Small intestine (tissue), 7 donors: Measurements from ENCODE around the gene B4GALT1. TPM values are rescaled to one million over a fixed set of nuclear protein-coding genes. Genes with fewer than 3 reads are reported as not detected.
A peak's percentile ranks its signal among the peaks of the same experiment; 100 is the strongest.

Experiments
- DNase-seq, 2 donors: peaks; one replicate each; pipeline versions ENCODE4 v3.0.0 to v3.0.0-alpha.2; 2013
- FAIRE-seq: peaks from 2 replicates; lab custom pipeline; 2012; peaks lifted over from hg19 to GRCh38; lab: Jason Lieb, UNC
- H3K27ac ChIP-seq, 3 donors: one replicate each; pipeline ENCODE4 v1.5.1; 2013; ENCODE audit warnings: low read length in 2 of 3, mild to moderate bottlenecking in 2 of 3, control low read depth in 1 of 3, inconsistent platforms in 1 of 3, low read depth in 1 of 3, moderate library complexity in 1 of 3
- H3K27me3 ChIP-seq, 3 donors: one replicate each; pipeline ENCODE4 v1.6.1; 2013; ENCODE audit warnings: low read length in 3 of 3, inconsistent platforms in 1 of 3; ENCODE audit not compliant: control insufficient read depth in 3 of 3, insufficient read depth in 3 of 3
- H3K36me3 ChIP-seq, 3 donors: one replicate each; pipeline ENCODE4 v1.6.1; 2013; ENCODE audit warnings: low read length in 3 of 3, inconsistent platforms in 1 of 3, low read depth in 1 of 3, mild to moderate bottlenecking in 1 of 3, moderate library complexity in 1 of 3; ENCODE audit not compliant: control insufficient read depth in 3 of 3, insufficient read depth in 2 of 3
- H3K4me1 ChIP-seq, 3 donors: one replicate each; pipeline ENCODE4 v1.6.1; 2013; ENCODE audit warnings: low read length in 2 of 3, inconsistent platforms in 1 of 3, low read depth in 1 of 3, mild to moderate bottlenecking in 1 of 3, moderate library complexity in 1 of 3; ENCODE audit not compliant: control insufficient read depth in 3 of 3, insufficient read depth in 2 of 3
- H3K4me3 ChIP-seq, 3 donors: one replicate each; pipeline ENCODE4 v1.5.1; 2013; ENCODE audit warnings: low read length in 3 of 3, control low read depth in 1 of 3, inconsistent platforms in 1 of 3, low read depth in 1 of 3, mild to moderate bottlenecking in 1 of 3, moderate library complexity in 1 of 3
- H3K9me3 ChIP-seq, 2 donors: one replicate each; pipeline ENCODE4 v1.6.1; 2013; ENCODE audit warnings: low read depth in 1 of 2, low read length in 1 of 2; ENCODE audit not compliant: control insufficient read depth in 2 of 2, insufficient read depth in 1 of 2
- WGBS, 3 donors: extraction: QIAGEN DNeasy Blood & Tissue Kit; methylation state at CpG; one replicate each; pipeline ENCODE4 v1.1.7; 2013; 5-methylcytosine and 5-hydroxymethylcytosine counted together
- polyA plus RNA-seq, 4 donors: library from polyadenylated mRNA; stranded (reverse) in 3 of 4; unstranded in 1 of 4; fragments of 200-250 nt in 3 of 4; fragments of 120-200 nt in 1 of 4; gene quantifications; one replicate each; pipeline versions ENCODE4 v1.2.1 to v1.2.3, GENCODE V29; 2013
- donor health status: healthy with polysubstance abuse.
- donor health status: control.
- donor health status: control.
- donor health status: Bipolar disorder and iron deficiency.
- donor health status: healthy.

Gene B4GALT1
- polyA plus RNA-seq, 4 donors = 11.9 to 114 (median 32.2) TPM

- no peak overlapping the region for H3K27ac ChIP-seq
- no peaks in the 10 kb centered on the region for H3K27me3 ChIP-seq
- H3K36me3 ChIP-seq = peaks cover 0 to 67% (median 3%) of the 10 kb centered on the region in 3 donors
- peaks cover 6 to 65% (median 16%) of the 10 kb centered on the region in 3 donors for H3K4me1 ChIP-seq
- DNase-seq (no peak), FAIRE-seq (no peak)
- H3K9me3 ChIP-seq = no peaks in the 10 kb centered on the region
- H3K4me3 ChIP-seq = no peak overlapping the region
- WGBS, 3 donors = 75 to 89% (median 79%) methylated on average over 10 of the region's 10 CpGs
Observed at GRCh38 chr9:33136721-33137670, 30.1 kb downstream of the B4GALT1 start.

DNA sequence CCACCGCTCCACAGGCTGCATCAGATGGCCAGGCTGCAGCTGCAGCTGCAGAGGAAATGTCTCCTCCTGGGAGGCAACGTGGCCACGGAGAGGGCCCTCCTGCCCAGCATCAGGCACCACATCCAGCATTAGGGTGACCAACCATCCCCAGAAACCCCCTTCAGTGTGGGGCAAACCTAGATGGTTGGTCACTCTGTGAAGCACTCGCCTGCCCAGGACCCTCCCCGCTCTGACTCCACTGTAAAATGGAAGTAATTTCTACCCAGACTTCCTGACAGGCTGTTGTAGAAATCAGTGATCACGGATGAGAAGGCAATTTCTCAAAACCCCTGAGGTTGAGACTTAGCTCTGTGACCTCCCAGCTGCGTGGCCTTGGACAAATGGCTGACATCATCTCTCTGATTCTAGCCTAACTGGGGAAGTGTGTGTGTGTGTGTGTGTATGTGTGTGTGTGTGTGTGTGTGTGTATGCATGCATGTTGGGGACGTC, 31.6 kb downstream of the B4GALT1 start:
- Histone ChIP-seq H3K27me3 (no peaks in the 10 kb centered on the region), H3K9me3 (no peaks in the 10 kb centered on the region), H3K4me1 (peaks cover 6 to 74% (median 19%) of the 10 kb centered on the region in 3 donors), H3K36me3 (peaks cover 0 to 62% (median 3%) of the 10 kb centered on the region in 3 donors), H3K27ac (peak overlapping the region in 1 of 3 donors; percentile 57), H3K4me3 (no peak overlapping the region)
- FAIRE-seq (no peak), DNase-seq (no peak)
- 63 to 77% (median 73%) methylated on average over 8 of the region's 8 CpGs for WGBS, 3 donors

DNA sequence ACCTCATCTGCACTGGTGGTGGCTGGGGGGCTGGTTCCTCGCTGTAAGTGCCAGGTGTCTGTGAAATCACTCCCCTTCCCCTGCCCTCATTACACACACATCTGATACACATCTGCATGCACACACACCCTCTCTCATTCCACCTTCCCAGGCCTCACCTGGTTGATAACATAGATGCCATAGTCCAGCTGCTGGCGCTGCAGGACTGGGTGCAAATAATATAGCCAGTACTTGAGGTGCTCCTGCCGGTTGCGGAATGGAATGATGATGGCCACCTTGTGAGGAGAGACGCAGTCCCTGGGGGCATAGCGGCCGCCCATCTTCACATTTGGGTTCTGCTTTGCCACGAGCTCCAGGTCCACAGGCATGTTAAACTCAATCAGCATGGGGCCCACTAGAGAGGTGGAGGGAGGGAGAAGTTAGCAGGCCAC, 32.1 kb downstream of the B4GALT1 start:
- no peaks in the 10 kb centered on the region for H3K27me3 ChIP-seq
- DNase-seq (peak; percentile 69 to 79), FAIRE-seq (no peak)
- 61 to 75% (median 73%) methylated on average over 8 of the region's 8 CpGs for WGBS, 3 donors
- H3K9me3 ChIP-seq = no peaks in the 10 kb centered on the region
- peaks cover 0 to 61% (median 3%) of the 10 kb centered on the region in 3 donors for H3K36me3 ChIP-seq
- H3K4me1 ChIP-seq = peaks cover 6 to 76% (median 18%) of the 10 kb centered on the region in 3 donors
- H3K4me3 ChIP-seq = no peak overlapping the region
- peak overlapping the region in 2 of 3 donors; percentile 21 to 57 for H3K27ac ChIP-seq

- 88 to 93% (median 90%) methylated on average over 7 of the region's 7 CpGs for WGBS, 3 donors
Observed at GRCh38 chr9:33133186-33133585, 34.0 kb downstream of the B4GALT1 start.

DNA sequence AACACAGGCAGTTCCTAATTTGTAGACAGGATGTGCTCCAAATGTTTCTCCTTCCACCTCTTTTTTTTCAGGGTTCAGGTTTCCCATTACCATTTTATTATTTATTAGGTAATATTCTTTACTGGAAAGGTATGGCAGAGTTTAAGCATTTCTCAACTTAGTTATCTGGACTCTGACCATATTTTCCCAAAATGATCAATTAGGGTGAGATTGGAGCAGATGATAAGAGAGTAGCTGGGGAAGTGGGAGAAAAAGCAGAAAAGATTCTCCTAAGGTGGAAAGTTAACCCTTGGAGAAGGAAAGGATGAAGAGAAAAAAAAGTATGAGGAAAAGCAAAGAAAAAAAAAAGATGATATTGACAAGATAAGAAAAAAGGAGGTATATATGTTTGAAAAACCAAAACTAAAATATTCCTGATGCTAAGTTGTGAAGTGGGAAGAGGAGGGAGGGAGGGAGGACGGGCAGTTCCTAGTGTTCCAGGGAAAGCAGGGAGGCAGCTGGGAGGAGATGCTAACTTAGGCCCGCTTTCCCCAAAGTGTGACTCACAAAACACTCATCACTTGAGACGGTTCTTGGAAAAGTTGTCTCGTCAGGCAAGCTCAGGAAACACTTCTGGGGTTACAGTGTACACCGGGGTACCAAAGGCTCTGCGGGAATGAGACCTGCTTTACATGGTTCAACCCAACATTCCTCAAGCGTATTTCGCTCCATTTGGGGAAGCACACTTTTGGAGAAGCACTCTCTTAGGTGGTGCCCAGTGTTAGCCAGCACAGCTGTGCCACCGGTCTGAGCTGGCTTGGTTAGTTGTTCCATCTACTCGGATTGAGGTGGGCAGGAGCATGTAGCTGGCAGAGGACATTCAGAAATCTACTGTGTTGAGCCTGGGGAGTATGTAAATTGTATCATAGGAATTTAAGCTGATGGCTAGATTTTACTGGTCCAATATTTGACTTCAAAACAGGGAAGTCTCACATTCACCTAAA, 35.1 kb downstream of the B4GALT1 start:
- H3K36me3 ChIP-seq = peaks cover 3 to 63% (median 8%) of the 10 kb centered on the region in 3 donors
- peaks cover 5 to 82% (median 14%) of the 10 kb centered on the region in 3 donors for H3K4me1 ChIP-seq
- H3K27me3 ChIP-seq = no peaks in the 10 kb centered on the region
- DNase-seq (no peak), FAIRE-seq (no peak)
- no peak overlapping the region for H3K4me3 ChIP-seq
- no peaks in the 10 kb centered on the region for H3K9me3 ChIP-seq
- H3K27ac ChIP-seq = peak overlapping the region in 2 of 3 donors; percentile 22 to 92
- 70 to 77% (median 74%) methylated on average over 10 of the region's 10 CpGs for WGBS, 3 donors

More at GRCh38 chr9:33133186-33133585, 34.0 kb downstream of the B4GALT1 start:
- Histone ChIP-seq H3K27ac (no peak overlapping the region), H3K4me3 (no peak overlapping the region), H3K9me3 (no peaks in the 10 kb centered on the region), H3K27me3 (no peaks in the 10 kb centered on the region), H3K36me3 (peaks cover 3 to 63% (median 8%) of the 10 kb centered on the region in 3 donors), H3K4me1 (peaks cover 5 to 82% (median 16%) of the 10 kb centered on the region in 3 donors)
- DNase-seq (no peak), FAIRE-seq (no peak)

- Histone ChIP-seq H3K4me3 (no peak overlapping the region), H3K27me3 (no peaks in the 10 kb centered on the region), H3K4me1 (peaks cover 5 to 77% (median 13%) of the 10 kb centered on the region in 3 donors), H3K9me3 (no peaks in the 10 kb centered on the region), H3K27ac (peak overlapping the region; percentile 63 to 92 (median 76)), H3K36me3 (peaks cover 3 to 72% (median 8%) of the 10 kb centered on the region in 3 donors)
- DNase-seq (peak; percentile 21 to 53), FAIRE-seq (no peak)
- WGBS, 3 donors = 93 to 96% (median 93%) methylated on average over 4 of the region's 4 CpGs
Observed at GRCh38 chr9:33130961-33131789, 36.0 kb downstream of the B4GALT1 start.
